Lung (tissue), 12 donors: Measurements from ENCODE around the gene ITFG2. TPM values are rescaled to one million over a fixed set of nuclear protein-coding genes. Genes with fewer than 3 reads are reported as not detected.

ENCODE experiments used
- ATAC-seq: fragments of 200-7000 bp; cut with Tn5 transposase; one replicate; pipeline ENCODE4 v1.9.1; 2020; ENCODE audit warnings: moderate number of reproducible peaks; ENCODE audit not compliant: insufficient read depth, low FRiP score
- DNase-seq, 3 donors: peaks; one replicate each; pipeline ENCODE4 v3.0.0-alpha.2; 2013 to 2017
- H3K27ac ChIP-seq, 2 donors: one replicate each; pipeline ENCODE4 v1.5.1; 2013; ENCODE audit warnings: mild to moderate bottlenecking in 2 of 2, moderate library complexity in 2 of 2, control low read depth in 1 of 2, inconsistent platforms in 1 of 2, low read depth in 1 of 2, low read length in 1 of 2
- H3K27me3 ChIP-seq, 3 donors: one replicate each; pipeline ENCODE4 v1.5.1; 2013; ENCODE audit warnings: low read length in 2 of 3; ENCODE audit not compliant: control insufficient read depth in 3 of 3, insufficient read depth in 3 of 3
- H3K36me3 ChIP-seq, 4 donors: one replicate each; pipeline ENCODE4 v1.5.1; 2013; ENCODE audit warnings: low read length in 4 of 4, mild to moderate bottlenecking in 1 of 4, moderate library complexity in 1 of 4; ENCODE audit not compliant: control insufficient read depth in 4 of 4, insufficient read depth in 4 of 4
- H3K4me1 ChIP-seq, 5 donors: one replicate each; pipeline ENCODE4 v1.5.1; 2013; ENCODE audit warnings: low read length in 5 of 5, mild to moderate bottlenecking in 2 of 5, moderate library complexity in 1 of 5; ENCODE audit not compliant: control insufficient read depth in 5 of 5, insufficient read depth in 5 of 5
- H3K4me3 ChIP-seq: one replicate; pipeline ENCODE4 v1.5.1; 2013; ENCODE audit warnings: mild to moderate bottlenecking, control low read depth, moderate library complexity
- H3K9ac ChIP-seq, 2 donors: one replicate each; pipeline ENCODE4 v1.5.1; 2013; ENCODE audit warnings: low read length in 2 of 2, control low read depth in 1 of 2; ENCODE audit not compliant: insufficient read depth in 1 of 2
- H3K9me3 ChIP-seq, 4 donors: one replicate each; pipeline ENCODE4 v1.5.1; 2013; ENCODE audit warnings: low read length in 3 of 4, mild to moderate bottlenecking in 1 of 4, moderate library complexity in 1 of 4; ENCODE audit not compliant: control insufficient read depth in 4 of 4, insufficient read depth in 3 of 4
- CTCF ChIP-seq: IDR thresholded peaks from 2 replicates; pipeline ENCODE4 v1.5.1; 2012; ENCODE audit warnings: mild to moderate bottlenecking; ENCODE audit errors: control extremely low read depth, extremely low read depth
- WGBS, 2 donors: extraction: QIAGEN DNeasy Blood & Tissue Kit; methylation state at CpG; one replicate each; pipeline ENCODE4 v1.1.7; 2013; 5-methylcytosine and 5-hydroxymethylcytosine counted together
- polyA plus RNA-seq, 2 donors: library from polyadenylated mRNA; stranded (reverse); fragments of 200-250 nt; gene quantifications; one replicate each; pipeline ENCODE4 v1.2.1, GENCODE V29; 2013
- total RNA-seq, 2 donors: library from RNA; depleted of rRNA in 1 of 2; stranded (reverse); fragments of >200 nt in 1 of 2; gene quantifications; one replicate each; pipeline ENCODE4 v1.2.1, GENCODE V29; 2014 to 2021
- donor health status: control.
- donor health status: control.
- donor health status: Bipolar disorder and iron deficiency.
- donor health status: healthy.
- donor health status: DM: yes; HTN: yes; CAD: no.

The ITFG2 gene
- total and polyA plus RNA-seq, 4 donors, result 22.6 to 43.0 (median 32.7) TPM

DNA sequence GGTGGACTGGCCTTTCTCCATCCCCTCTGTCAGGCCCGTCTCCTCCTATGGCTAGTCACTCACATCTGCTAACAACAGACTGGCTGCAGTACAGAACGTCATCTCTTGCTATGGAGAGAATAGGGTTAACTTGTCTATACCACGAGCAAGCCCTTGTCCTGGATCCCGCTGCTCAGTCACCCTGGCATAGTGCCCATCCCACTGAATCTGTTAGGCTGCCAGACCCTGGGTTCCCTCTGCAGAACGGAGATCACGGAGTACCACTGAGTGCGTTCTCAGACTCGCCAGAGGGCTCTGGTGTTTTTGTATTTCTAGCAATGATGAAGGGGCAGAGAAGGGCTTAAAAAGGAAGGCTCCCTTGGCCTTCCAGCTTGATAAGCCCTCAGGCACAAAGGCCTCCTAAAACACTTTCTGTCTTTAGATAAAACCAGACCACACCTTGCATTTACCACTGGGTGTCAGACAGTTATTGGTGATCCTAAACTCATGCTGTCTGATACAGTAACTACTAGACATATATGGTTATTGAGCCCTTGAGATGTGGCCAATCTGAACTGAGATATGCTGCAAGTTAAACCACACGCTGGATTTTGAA, 28.7 kb downstream of the ITFG2 start:
- no peaks in the 10 kb centered on the region for H3K9me3 ChIP-seq
- no peak for TF ChIP-seq CTCF
- H3K27me3 ChIP-seq, result no peaks in the 10 kb centered on the region
- no peak overlapping the region for H3K27ac ChIP-seq
- 62 to 71% methylated on average over 9 of the region's 9 CpGs for WGBS, 2 donors
- ATAC-seq (no peak), DNase-seq (peak in 2 of 3 donors; percentile 33 to 46)
- peaks cover 0 to 9% (median 0%) of the 10 kb centered on the region in 5 donors for H3K4me1 ChIP-seq
- peaks cover 0 to 8% (median 0%) of the 10 kb centered on the region in 4 donors for H3K36me3 ChIP-seq
- no peak overlapping the region for H3K9ac ChIP-seq
- no peak overlapping the region for H3K4me3 ChIP-seq

- ATAC-seq (no peak), DNase-seq (no peak)
- Histone ChIP-seq H3K4me1 (peaks cover 0 to 9% (median 0%) of the 10 kb centered on the region in 5 donors), H3K9ac (no peak overlapping the region), H3K9me3 (no peaks in the 10 kb centered on the region), H3K4me3 (no peak overlapping the region), H3K36me3 (peaks cover 0 to 8% (median 0%) of the 10 kb centered on the region in 4 donors), H3K27me3 (no peaks in the 10 kb centered on the region), H3K27ac (no peak overlapping the region)
- WGBS, 2 donors, result 76 to 86% methylated on average over 5 of the region's 5 CpGs
- TF ChIP-seq CTCF, result no peak
Measured at GRCh38 chr12:2842948-2843347, 30.5 kb downstream of the ITFG2 start.

DNA sequence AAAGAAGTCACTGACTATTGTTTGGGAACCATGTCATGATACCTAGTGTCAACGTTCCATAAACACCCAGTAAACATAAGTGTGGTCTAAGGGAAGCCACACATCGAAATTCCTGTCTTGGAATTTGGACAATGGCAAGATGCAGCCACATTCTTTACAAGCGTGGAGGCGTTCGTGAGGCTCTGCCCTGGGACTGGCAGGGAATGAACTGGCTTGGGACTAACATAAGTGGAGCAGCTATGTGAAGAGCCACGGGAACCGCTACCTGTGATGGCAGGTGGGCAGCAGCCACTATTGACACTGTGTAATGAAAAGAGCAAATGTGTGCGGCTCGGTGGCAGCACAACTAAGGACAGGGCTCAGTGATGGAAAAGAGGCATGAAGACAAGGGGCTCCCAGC, 32.3 kb downstream of the ITFG2 start:
- TF ChIP-seq CTCF, result no peak
- no peaks in the 10 kb centered on the region for H3K27me3 ChIP-seq
- DNase-seq, result peak in 1 of 3 donors; percentile 27
- ATAC-seq, result no peak
- 84 to 91% methylated on average over 9 of the region's 9 CpGs for WGBS, 2 donors
- H3K27ac ChIP-seq, result no peak overlapping the region
- peaks cover 0 to 9% (median 0%) of the 10 kb centered on the region in 5 donors for H3K4me1 ChIP-seq
- H3K4me3 ChIP-seq, result no peak overlapping the region
- H3K9ac ChIP-seq, result no peak overlapping the region
- peaks cover 0 to 9% (median 0%) of the 10 kb centered on the region in 4 donors for H3K36me3 ChIP-seq
- H3K9me3 ChIP-seq, result no peaks in the 10 kb centered on the region

DNA sequence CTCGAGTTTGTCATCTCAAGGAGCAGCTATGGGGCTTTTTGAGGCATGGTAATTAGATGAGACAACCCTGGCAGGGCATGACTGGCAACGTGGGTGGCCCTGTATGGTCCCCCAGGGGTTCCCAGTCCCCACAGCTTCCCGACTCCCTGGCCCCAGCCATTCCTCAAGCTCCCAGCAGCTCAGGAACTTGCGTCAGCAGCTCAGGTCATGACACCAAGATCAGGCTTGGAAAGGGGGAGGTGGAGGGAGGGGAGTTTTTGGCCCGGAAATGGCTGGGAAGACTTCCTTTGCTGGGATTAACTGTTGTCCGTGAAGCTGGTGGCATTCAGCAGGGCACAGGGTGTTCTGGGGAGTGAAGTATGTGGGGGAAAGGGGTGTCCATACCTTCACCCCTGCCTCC, 32.8 kb downstream of the ITFG2 start:
- 52 to 53% methylated on average over 6 of the region's 6 CpGs for WGBS, 2 donors
- peak overlapping the region in 1 of 2 donors; percentile 12 for H3K27ac ChIP-seq

More for the DNA sequence above, 32.8 kb downstream of the ITFG2 start:
- ATAC-seq (no peak), DNase-seq (peak; percentile 78 to 80 (median 78))
- H3K4me1 ChIP-seq, result peaks cover 0 to 9% (median 0%) of the 10 kb centered on the region in 5 donors
- TF ChIP-seq CTCF, result no peak
- no peak overlapping the region for H3K9ac ChIP-seq
- H3K27me3 ChIP-seq, result no peaks in the 10 kb centered on the region
- H3K36me3 ChIP-seq, result peaks cover 0 to 8% (median 0%) of the 10 kb centered on the region in 4 donors
- no peak overlapping the region for H3K4me3 ChIP-seq
- no peaks in the 10 kb centered on the region for H3K9me3 ChIP-seq
